HL-60 (cell line): ENCODE measurements around the gene DNAJC4.

Experiments
- DNase-seq, 2 experiments: peaks; one replicate each; pipeline ENCODE4 v3.0.0-alpha.2; 2010 to 2020; ENCODE audit warnings: low read depth in 1 of 2, low spot score in 1 of 2
- H3K27ac ChIP-seq: fragments of 250-450 bp; sonication (Bioruptor Pico); replicated peaks from 2 replicates; pipeline ENCODE4 v1.5.1; 2020; ENCODE audit warnings: mild to moderate bottlenecking, moderate library complexity
- H3K27me3 ChIP-seq: fragments of 250-450 bp; sonication (Bioruptor Pico); 2 replicates; pipeline ENCODE4 v1.5.1; 2021; ENCODE audit warnings: mild to moderate bottlenecking, moderate library complexity; ENCODE audit not compliant: insufficient read depth, poor library complexity, severe bottlenecking
- H3K4me3 ChIP-seq: replicated peaks from 2 replicates; pipeline ENCODE4 v1.5.1; 2011; ENCODE audit warnings: mild to moderate bottlenecking, control low read depth, low read length; ENCODE audit not compliant: insufficient read depth
- GABPA ChIP-seq: IDR thresholded peaks from 2 replicates; pipeline ENCODE4 v1.6.1; 2012; ENCODE audit warnings: low read depth
- POLR2AphosphoS5 ChIP-seq: IDR thresholded peaks from 2 replicates; pipeline ENCODE4 v1.6.1; 2012; ENCODE audit warnings: low read depth
- REST ChIP-seq: IDR thresholded peaks from 2 replicates; pipeline ENCODE4 v1.6.1; 2012; ENCODE audit warnings: low read depth; ENCODE audit not compliant: insufficient replicate concordance
- SPI1 ChIP-seq: IDR thresholded peaks from 2 replicates; pipeline ENCODE4 v1.6.1; 2012; ENCODE audit warnings: low read depth, mild to moderate bottlenecking, borderline replicate concordance
- TF ChIP-seq, protein P1 (sequence below): IDR thresholded peaks from one replicate; pipeline ENCODE4 v1.5.1; 2011; ENCODE audit warnings: low read length, control low read depth, inconsistent platforms; ENCODE audit not compliant: insufficient read depth

Gene DNAJC4

GRCh38 chr11:64247729-64248531 is 17.6 kb downstream of the DNAJC4 start:
- no peak for DNase-seq
- Histone ChIP-seq H3K27me3 (no peaks in the 10 kb centered on the region), H3K4me3 (peak overlapping the region; percentile 65; the same call in 1 of the 2 replicates), H3K27ac (no peak overlapping the region; the same call in 1 of the 2 replicates)
- TF ChIP-seq POLR2AphosphoS5 (no peak), GABPA (no peak), SPI1 (no peak), REST (no peak)
- TF ChIP-seq, protein P1, sequence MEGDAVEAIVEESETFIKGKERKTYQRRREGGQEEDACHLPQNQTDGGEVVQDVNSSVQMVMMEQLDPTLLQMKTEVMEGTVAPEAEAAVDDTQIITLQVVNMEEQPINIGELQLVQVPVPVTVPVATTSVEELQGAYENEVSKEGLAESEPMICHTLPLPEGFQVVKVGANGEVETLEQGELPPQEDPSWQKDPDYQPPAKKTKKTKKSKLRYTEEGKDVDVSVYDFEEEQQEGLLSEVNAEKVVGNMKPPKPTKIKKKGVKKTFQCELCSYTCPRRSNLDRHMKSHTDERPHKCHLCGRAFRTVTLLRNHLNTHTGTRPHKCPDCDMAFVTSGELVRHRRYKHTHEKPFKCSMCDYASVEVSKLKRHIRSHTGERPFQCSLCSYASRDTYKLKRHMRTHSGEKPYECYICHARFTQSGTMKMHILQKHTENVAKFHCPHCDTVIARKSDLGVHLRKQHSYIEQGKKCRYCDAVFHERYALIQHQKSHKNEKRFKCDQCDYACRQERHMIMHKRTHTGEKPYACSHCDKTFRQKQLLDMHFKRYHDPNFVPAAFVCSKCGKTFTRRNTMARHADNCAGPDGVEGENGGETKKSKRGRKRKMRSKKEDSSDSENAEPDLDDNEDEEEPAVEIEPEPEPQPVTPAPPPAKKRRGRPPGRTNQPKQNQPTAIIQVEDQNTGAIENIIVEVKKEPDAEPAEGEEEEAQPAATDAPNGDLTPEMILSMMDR: no peak

- Histone ChIP-seq H3K4me3 (no peak overlapping the region), H3K27me3 (no peaks in the 10 kb centered on the region), H3K27ac (no peak overlapping the region)
- no peak for DNase-seq
- TF ChIP-seq, protein P1: no peak
- TF ChIP-seq REST (no peak), POLR2AphosphoS5 (no peak), SPI1 (no peak), GABPA (no peak)
These were observed 18.2 kb downstream of the DNAJC4 start for GRCh38 chr11:64248578-64248977.

- DNase-seq: no peak
- TF ChIP-seq POLR2AphosphoS5 (no peak), REST (no peak), GABPA (no peak), SPI1 (no peak)
- TF ChIP-seq, protein P1: no peak
- H3K4me3 ChIP-seq: no peak overlapping the region
- no peak overlapping the region for H3K27ac ChIP-seq
- no peaks in the 10 kb centered on the region for H3K27me3 ChIP-seq
These were observed 18.7 kb downstream of the DNAJC4 start for GRCh38 chr11:64249038-64249437.
